ENCODE results near the gene S100A5. TPM values are rescaled to one million over a fixed set of nuclear protein-coding genes. Genes with fewer than 3 reads are reported as not detected.

The S100A5 gene
- total and polyA plus RNA-seq, 10 of the 15 experiments (the other 5 are each of a cell fraction or from before 2014, with no cell fraction given): 0.47 to 0.75 (median 0.56) TPM; not detected in 6

DNA sequence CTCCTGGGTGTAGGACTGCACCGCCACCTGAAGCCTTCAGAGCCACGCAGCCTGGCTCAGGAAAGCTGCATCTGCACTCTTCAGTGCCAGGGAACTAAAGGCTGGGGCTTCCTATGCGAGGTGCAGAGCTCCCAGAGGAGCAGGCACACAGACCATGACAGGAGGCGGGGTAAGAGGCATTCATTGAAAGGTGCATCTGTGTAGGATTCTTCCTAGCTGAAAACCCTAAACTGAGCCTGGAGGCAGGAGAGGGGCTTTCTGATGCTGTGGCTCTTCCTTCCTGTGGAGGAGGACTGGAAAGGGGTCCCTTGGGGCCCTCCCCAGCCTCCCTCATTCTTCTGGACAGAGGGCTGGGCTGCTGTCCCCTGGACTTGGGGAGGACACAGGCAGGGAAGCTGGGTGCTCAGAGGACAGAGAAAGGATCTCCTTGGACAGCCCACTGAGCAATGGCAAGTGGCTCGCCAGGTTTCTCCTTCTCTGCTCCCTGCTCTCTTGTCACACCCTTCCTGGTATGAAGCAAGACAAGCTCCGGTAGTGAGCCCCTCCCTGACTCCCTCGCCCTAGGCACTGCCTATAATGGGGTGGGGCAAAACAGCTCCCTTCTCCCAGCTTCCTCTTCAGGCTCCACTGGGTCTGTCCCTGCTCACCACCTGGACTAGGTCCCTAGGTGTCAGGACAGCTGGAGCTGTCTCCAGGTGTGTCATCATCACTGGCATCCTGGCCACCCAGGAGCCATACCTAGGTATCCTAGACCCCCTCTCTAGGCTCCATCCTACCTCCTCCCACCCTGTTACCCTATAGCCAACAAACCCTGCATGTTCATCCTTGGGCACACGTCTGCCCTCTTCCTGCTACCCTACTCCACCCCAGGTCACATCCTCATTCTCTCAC, 25.0 kb downstream of the S100A5 start:
- intact Hi-C loops (cut with micrococcal nuclease; ENCODE audit: unreplicated experiment) (no loop called here), in situ Hi-C loops (cut with MboI) (no loop called here)
- no peak overlapping the region; the same call in 1 of the 2 replicates for H2AFZ ChIP-seq (ENCODE audit: control insufficient read depth, low read depth, low read length)
- H3K27ac ChIP-seq (ENCODE audit: control insufficient read depth, insufficient read depth): no peak overlapping the region
- CTCF ChIA-PET: interaction anchor here (0.6 to 4.5 kb wide), 7 partner anchors 11 to 102 kb away, joined by 3 to 31 read pairs (median 4); no protein-coding TSS in a partner anchor
- DNase-seq (ENCODE audit: low read depth, low spot score) (no peak), FAIRE-seq (no peak), ATAC-seq (no peak)
- no TSS peak for BruUV-seq (replicated peaks)
- SMC1A ChIA-PET (ENCODE audit: uncharacterized antibody, unreplicated experiment): interaction anchor here (1.0 to 2.0 kb wide), 4 partner anchors 19 to 57 kb away, joined by 3 to 5 read pairs (median 4); partner anchors contain the start of gene S100A2
- H3K36me3 ChIP-seq (ENCODE audit: control insufficient read depth in 2 of 2, insufficient read depth in 2 of 2, low read length in 1 of 2): no peaks in the 10 kb centered on the region
- no peaks in the 10 kb centered on the region for H3K9me3 ChIP-seq (replicated peaks; ENCODE audit: control insufficient read depth, insufficient read depth, low read length)
- H3K79me2 ChIP-seq (ENCODE audit: control insufficient read depth, insufficient read depth, low read length): no peaks in the 10 kb centered on the region
- TF ChIP-seq ZNF687 (IDR thresholded peaks at IDR 0.05) (no peak), JUNB (IDR thresholded peaks at IDR 0.05) (no peak), ZNF384 (IDR thresholded peaks at IDR 0.05; ENCODE audit: borderline replicate concordance, low read depth, low read length) (no peak)
- POLR2A ChIA-PET: no interaction called here
- no peak overlapping the region for H3K4me3 ChIP-seq
- 12% methylated on average over 8 of the region's 8 CpGs for WGBS (ENCODE audit: insufficient coverage, insufficient replicate concordance, low lambda C conversion rate, missing lambda C conversion rate)
- no peaks in the 10 kb centered on the region for H4K20me1 ChIP-seq (ENCODE audit: control insufficient read depth, insufficient read depth)
- H3K27me3 ChIP-seq (replicated peaks in 1 of 2; ENCODE audit: control insufficient read depth in 2 of 2, insufficient read depth in 2 of 2, low read length in 1 of 2): no peaks in the 10 kb centered on the region
- RAD21 ChIA-PET (ENCODE audit: unreplicated experiment): interaction anchor here (1.0 to 1.8 kb wide), 3 partner anchors 50 to 56 kb away, joined by 3 to 8 read pairs (median 5); no protein-coding TSS in a partner anchor
- no peak overlapping the region for H3K4me2 ChIP-seq (ENCODE audit: control insufficient read depth, insufficient read depth)
- no peaks in the 10 kb centered on the region for H3K4me1 ChIP-seq (ENCODE audit: control insufficient read depth, insufficient read depth, low read length)
- no peak overlapping the region for H3K9ac ChIP-seq (ENCODE audit: control insufficient read depth, insufficient read depth, low read length)

All from GM12878 (cell line).